ENCODE data around the gene BTBD6. TPM values are rescaled to one million over a fixed set of nuclear protein-coding genes. Genes with fewer than 3 reads are reported as not detected.

Gene BTBD6
- total and polyA plus RNA-seq, 2 experiments from 2014 or later = 2.2 to 11.6 TPM

DNA sequence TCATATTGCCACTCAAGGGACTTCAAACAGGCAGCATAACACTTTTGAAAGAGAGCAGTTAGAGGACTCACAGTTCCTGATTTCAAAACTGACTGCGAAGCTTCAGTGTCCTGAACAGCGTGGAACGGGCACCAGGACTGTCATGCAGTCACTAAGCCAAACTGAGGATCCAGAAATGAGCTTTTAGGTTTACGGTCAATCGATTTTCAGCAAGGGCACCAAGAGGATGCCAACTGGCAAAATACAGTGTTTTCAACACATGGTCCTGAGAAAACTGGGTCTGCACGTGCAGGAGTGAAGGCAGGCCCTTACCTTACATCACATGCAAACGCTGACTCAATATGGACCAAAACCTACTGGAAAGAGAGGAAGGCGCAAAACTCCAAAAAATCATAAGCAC lies 36.8 kb downstream of the BTBD6 start (continued):
- TF ChIP-seq, protein P1, sequence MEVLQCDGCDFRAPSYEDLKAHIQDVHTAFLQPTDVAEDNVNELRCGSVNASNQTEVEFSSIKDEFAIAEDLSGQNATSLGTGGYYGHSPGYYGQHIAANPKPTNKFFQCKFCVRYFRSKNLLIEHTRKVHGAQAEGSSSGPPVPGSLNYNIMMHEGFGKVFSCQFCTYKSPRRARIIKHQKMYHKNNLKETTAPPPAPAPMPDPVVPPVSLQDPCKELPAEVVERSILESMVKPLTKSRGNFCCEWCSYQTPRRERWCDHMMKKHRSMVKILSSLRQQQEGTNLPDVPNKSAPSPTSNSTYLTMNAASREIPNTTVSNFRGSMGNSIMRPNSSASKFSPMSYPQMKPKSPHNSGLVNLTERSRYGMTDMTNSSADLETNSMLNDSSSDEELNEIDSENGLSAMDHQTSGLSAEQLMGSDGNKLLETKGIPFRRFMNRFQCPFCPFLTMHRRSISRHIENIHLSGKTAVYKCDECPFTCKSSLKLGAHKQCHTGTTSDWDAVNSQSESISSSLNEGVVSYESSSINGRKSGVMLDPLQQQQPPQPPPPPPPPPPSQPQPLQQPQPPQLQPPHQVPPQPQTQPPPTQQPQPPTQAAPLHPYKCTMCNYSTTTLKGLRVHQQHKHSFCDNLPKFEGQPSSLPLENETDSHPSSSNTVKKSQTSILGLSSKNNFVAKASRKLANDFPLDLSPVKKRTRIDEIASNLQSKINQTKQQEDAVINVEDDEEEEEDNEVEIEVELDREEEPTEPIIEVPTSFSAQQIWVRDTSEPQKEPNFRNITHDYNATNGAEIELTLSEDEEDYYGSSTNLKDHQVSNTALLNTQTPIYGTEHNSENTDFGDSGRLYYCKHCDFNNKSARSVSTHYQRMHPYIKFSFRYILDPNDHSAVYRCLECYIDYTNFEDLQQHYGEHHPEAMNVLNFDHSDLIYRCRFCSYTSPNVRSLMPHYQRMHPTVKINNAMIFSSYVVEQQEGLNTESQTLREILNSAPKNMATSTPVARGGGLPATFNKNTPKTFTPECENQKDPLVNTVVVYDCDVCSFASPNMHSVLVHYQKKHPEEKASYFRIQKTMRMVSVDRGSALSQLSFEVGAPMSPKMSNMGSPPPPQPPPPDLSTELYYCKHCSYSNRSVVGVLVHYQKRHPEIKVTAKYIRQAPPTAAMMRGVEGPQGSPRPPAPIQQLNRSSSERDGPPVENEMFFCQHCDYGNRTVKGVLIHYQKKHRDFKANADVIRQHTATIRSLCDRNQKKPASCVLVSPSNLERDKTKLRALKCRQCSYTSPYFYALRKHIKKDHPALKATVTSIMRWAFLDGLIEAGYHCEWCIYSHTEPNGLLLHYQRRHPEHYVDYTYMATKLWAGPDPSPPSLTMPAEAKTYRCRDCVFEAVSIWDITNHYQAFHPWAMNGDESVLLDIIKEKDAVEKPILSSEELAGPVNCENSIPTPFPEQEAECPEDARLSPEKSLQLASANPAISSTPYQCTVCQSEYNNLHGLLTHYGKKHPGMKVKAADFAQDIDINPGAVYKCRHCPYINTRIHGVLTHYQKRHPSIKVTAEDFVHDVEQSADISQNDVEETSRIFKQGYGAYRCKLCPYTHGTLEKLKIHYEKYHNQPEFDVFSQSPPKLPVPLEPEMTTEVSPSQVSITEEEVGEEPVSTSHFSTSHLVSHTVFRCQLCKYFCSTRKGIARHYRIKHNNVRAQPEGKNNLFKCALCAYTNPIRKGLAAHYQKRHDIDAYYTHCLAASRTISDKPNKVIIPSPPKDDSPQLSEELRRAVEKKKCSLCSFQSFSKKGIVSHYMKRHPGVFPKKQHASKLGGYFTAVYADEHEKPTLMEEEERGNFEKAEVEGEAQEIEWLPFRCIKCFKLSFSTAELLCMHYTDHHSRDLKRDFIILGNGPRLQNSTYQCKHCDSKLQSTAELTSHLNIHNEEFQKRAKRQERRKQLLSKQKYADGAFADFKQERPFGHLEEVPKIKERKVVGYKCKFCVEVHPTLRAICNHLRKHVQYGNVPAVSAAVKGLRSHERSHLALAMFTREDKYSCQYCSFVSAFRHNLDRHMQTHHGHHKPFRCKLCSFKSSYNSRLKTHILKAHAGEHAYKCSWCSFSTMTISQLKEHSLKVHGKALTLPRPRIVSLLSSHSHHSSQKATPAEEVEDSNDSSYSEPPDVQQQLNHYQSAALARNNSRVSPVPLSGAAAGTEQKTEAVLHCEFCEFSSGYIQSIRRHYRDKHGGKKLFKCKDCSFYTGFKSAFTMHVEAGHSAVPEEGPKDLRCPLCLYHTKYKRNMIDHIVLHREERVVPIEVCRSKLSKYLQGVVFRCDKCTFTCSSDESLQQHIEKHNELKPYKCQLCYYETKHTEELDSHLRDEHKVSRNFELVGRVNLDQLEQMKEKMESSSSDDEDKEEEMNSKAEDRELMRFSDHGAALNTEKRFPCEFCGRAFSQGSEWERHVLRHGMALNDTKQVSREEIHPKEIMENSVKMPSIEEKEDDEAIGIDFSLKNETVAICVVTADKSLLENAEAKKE (CRISPR knock-in tag; IDR thresholded peaks at IDR 0.05) = no peak
- TF ChIP-seq, protein P2, sequence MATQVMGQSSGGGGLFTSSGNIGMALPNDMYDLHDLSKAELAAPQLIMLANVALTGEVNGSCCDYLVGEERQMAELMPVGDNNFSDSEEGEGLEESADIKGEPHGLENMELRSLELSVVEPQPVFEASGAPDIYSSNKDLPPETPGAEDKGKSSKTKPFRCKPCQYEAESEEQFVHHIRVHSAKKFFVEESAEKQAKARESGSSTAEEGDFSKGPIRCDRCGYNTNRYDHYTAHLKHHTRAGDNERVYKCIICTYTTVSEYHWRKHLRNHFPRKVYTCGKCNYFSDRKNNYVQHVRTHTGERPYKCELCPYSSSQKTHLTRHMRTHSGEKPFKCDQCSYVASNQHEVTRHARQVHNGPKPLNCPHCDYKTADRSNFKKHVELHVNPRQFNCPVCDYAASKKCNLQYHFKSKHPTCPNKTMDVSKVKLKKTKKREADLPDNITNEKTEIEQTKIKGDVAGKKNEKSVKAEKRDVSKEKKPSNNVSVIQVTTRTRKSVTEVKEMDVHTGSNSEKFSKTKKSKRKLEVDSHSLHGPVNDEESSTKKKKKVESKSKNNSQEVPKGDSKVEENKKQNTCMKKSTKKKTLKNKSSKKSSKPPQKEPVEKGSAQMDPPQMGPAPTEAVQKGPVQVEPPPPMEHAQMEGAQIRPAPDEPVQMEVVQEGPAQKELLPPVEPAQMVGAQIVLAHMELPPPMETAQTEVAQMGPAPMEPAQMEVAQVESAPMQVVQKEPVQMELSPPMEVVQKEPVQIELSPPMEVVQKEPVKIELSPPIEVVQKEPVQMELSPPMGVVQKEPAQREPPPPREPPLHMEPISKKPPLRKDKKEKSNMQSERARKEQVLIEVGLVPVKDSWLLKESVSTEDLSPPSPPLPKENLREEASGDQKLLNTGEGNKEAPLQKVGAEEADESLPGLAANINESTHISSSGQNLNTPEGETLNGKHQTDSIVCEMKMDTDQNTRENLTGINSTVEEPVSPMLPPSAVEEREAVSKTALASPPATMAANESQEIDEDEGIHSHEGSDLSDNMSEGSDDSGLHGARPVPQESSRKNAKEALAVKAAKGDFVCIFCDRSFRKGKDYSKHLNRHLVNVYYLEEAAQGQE (IDR thresholded peaks at IDR 0.05; ENCODE audit: unreplicated experiment) = no peak

DNA sequence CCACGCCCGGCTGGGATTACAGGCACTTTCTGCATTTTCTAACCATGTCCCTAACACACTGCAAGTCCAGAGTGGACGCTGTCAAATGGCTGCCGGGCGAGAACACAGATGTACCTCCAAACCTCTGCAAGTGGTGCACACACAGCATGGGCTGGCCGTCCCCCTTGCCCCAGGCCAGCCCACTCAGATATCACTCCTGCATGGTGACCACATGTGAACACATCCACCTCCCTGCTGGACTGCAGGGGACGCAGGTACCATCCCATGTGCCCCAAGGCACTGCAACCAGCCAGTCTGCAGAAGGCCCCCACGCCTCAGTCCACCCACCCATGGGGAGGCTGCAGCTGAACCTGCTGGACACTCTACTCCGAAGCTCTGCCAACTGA lies 38.4 kb downstream of the BTBD6 start:
- no peaks in the 10 kb centered on the region for H3K36me3 ChIP-seq (ENCODE audit: insufficient read depth)
- H3K9me3 Mint-ChIP-seq = no peaks in the 10 kb centered on the region
- DNase-seq (ENCODE audit: low spot score) (no peak), ATAC-seq (no peak)
- no peaks in the 10 kb centered on the region for H3F3A ChIP-seq (replicated peaks; ENCODE audit: low read depth)
- H3K27ac Mint-ChIP-seq = no peak overlapping the region
- H4K20me1 ChIP-seq (replicated peaks; ENCODE audit: insufficient read depth) = peaks cover 11% of the 10 kb centered on the region
- no peaks in the 10 kb centered on the region for H3K36me3 Mint-ChIP-seq (ENCODE audit: low read depth)
- no peaks in the 10 kb centered on the region for H3K27me3 ChIP-seq (ENCODE audit: insufficient read depth)
- no peak overlapping the region for H3K27ac ChIP-seq (ENCODE audit: low read depth)
- H3K4me3 ChIP-seq = no peak overlapping the region
- peaks cover 6% of the 10 kb centered on the region for H3K27me3 Mint-ChIP-seq (ENCODE audit: insufficient read depth, low read depth, poor library complexity)
- H3K4me3 Mint-ChIP-seq = no peak overlapping the region
- peaks cover 3% of the 10 kb centered on the region; the same call in 1 of the 2 replicates for H3K4me1 ChIP-seq (ENCODE audit: insufficient read depth)
- peaks cover 16% of the 10 kb centered on the region for H3K4me1 Mint-ChIP-seq
- peaks cover 47% of the 10 kb centered on the region for H3K79me2 ChIP-seq (replicated peaks; ENCODE audit: insufficient read depth)
- H2AFZ ChIP-seq = no peak overlapping the region
- no peak overlapping the region for H3K4me2 ChIP-seq
- no peaks in the 10 kb centered on the region for H3K9me2 ChIP-seq (ENCODE audit: insufficient read depth)
- no peak for TF ChIP-seq EZH2 (IDR thresholded peaks at IDR 0.05; ENCODE audit: low read depth, unreplicated experiment)
- no peak for TF ChIP-seq ZNF331 (CRISPR knock-in tag; IDR thresholded peaks at IDR 0.05; ENCODE audit: low read depth)
- TF ChIP-seq, protein P3, sequence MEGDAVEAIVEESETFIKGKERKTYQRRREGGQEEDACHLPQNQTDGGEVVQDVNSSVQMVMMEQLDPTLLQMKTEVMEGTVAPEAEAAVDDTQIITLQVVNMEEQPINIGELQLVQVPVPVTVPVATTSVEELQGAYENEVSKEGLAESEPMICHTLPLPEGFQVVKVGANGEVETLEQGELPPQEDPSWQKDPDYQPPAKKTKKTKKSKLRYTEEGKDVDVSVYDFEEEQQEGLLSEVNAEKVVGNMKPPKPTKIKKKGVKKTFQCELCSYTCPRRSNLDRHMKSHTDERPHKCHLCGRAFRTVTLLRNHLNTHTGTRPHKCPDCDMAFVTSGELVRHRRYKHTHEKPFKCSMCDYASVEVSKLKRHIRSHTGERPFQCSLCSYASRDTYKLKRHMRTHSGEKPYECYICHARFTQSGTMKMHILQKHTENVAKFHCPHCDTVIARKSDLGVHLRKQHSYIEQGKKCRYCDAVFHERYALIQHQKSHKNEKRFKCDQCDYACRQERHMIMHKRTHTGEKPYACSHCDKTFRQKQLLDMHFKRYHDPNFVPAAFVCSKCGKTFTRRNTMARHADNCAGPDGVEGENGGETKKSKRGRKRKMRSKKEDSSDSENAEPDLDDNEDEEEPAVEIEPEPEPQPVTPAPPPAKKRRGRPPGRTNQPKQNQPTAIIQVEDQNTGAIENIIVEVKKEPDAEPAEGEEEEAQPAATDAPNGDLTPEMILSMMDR (conservative IDR thresholded peaks at IDR 0.05; ENCODE audit: low read depth in 2 of 2) = no peak
